ENCODE measurements around the gene FN3K.
A peak's percentile ranks its signal among the peaks of the same experiment; 100 is the strongest.

The FN3K gene

DNA sequence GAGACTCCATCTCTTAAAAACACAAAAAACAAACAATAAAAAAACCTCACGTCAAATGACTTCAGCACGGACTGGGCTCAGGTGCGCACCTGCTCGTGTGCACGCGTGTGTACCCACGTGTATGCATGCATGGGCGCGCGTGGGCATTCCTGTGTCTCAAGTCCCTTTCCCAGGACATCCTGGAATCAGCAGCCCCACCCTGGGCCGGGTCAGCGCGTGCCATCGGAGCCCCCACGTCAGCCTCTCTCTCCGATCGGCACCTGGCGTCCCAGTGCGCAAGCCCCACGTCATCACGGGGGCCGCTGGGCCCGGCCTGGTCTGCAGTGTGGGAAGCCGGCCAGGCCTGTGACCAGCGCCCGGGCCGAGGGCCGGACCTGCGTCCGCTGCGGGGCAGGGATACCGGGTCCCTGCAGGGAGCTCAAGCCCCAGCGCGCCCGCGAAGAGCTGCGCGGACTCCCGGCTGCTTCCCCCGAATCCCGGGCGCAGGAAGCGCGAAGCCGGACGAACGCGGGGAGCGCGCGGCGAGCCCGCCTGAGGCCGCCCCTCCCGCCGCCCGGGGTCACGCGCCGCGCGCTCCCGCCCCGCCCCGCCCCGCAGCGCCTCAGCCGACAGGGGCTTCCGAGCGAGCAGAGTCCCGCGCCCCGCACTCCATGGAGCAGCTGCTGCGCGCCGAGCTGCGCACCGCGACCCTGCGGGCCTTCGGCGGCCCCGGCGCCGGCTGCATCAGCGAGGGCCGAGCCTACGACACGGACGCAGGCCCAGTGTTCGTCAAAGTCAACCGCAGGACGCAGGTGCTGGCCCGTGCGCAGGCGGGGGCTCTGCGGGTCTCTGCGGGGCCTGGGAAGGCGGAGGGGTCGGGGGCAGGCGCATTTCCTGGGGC lies at the start of gene FN3K:
Gene FN3K (plus strand): TSS at position 629 of the 880 bp plus-strand sequence. CDS start 22 bp downstream, at position 651.
- peak; percentile 29 to 44 for DNase-seq

- no peak for DNase-seq
Observed at GRCh38 chr17:82686366-82687324, 48.8 kb upstream of the FN3K start.

DNA sequence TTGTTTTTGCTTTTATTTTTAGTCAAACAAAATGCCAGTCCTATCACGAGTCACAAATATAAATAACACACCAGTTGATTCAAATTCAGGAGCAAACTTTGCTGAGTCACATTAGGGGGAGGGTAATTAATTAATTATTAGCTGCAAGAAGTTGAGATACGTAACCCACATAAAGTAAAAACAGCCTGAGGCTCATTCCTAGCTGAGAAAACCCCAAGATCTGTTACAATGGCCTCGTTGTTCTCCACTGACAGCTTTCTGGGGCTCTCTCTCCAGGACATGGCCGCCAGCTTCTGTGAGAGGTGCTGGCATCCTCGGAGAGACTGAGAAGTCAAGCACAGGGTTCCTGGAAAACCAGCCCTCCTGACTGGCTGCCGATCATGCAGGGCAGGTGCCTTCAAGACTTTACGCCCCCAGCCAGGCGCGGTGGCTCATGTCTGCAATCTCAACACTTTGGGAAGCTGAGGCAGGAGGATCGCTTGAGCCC lies 48.0 kb upstream of the FN3K start:
- no peak for DNase-seq

DNA sequence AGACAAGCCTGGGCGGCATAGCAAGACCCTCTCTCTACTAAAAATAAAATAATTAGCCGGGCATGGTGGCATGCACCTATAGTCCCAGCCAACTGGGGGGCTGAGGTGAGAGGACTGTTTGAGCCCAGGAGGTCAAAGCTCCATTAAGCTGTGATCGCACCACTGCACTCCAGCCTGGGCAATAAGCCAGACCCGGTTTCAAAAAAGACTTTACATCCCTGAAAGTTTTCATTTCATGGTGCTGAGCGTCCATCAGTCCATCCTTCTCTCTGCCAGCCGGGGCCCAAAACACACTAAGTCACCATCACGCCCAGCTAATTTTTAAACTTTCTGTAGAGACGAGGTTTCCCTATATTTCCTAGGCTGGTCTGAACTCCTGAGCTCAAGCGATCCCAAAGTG lies 47.5 kb upstream of the FN3K start:
- no peak for DNase-seq

GRCh38 chr17:82689077-82689476 lies 46.3 kb upstream of the FN3K start:
- DNase-seq: no peak

- DNase-seq: no peak
Observed at GRCh38 chr17:82690786-82691489, 44.5 kb upstream of the FN3K start.

- no peak for DNase-seq
Observed at GRCh38 chr17:82691714-82692113, 43.7 kb upstream of the FN3K start.

DNA sequence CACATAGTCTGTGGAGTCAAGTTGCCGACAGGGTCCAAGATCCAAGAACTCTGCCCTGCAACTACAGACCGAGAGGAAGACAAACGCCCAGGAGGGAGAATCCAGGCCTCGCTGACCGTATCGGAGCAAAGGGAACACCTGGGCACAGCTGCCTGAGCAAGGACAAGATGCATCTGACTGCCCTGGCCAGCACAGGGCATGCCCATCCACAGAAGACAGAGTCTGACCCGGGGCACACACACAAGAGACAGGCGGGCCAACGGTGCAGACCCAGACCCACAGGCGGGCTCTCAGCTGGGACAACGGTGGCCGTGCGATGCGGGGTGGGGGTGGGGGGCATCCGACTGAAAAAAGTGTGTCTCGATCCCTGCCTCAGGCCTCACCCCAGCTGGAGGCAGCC lies 43.1 kb upstream of the FN3K start:
- DNase-seq: no peak

DNA sequence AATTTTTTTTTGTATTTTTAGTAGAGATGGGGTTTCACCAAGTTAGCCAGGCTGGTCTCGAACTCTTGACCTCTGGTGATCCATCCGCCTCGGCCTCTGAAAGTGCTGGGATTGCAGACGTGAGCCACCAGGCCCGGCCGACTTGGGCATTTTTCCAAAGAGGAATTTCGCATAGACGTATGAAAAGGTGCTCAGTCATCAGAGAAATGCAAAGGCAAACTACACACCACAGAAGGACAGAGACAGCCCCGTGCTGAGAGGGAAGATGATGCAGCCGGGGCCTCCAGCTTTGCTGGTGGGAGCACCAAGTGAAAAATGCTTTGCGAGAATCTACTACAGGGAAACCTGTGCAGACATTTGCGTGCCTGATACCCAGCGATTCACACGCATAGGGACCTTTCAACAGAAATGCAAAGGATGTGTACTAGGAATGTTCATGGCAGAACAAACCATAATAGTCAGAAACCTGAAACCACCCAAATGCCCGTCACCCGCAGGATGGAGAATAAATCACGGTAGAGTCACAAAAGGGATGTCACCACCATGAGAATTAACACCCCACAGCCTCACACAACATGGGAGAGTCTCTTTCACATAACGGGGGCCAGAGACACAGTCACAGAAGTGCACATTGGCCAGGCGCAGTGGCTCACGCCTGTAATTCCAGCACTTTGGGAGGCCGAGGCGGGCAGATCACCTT lies 42.1 kb upstream of the FN3K start:
- no peak for DNase-seq

DNA sequence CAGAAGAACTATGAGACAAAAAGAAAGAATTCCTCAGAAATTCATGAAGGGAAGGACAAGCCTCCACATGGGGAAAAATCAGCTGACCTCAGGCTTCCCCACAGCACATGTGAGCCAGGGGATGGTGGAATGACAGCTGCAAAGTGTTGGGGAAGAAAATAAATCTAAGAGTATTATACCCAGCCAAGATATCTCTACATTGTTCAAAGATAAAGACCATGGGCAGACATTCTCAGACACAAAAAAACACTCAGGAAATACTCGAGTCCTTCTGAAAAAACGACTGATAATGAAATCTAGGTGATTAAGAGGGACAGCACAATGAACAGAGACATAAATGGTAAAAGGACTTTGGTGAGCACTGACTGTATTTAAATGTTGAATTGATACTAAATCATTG lies 40.8 kb upstream of the FN3K start:
- no peak for DNase-seq

DNA sequence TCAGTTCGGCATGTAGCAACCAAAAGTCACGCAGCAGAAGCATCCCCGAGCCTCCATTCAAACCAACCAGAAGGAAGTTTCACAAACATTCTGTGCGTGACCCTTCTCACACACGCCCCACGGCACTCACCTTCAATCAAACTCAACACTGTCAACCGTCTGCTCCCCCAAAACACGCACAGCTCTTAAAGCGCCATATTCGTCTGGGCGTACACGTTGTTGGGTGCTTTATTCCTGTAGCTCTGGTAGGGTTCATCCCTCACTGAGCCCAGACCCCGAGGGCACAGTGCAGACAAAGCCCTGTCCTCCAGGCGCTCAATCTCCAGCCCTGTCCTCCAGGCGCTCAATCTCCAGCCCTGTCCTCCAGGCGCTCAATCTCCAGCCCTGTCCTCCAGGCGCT lies 39.2 kb upstream of the FN3K start:
- DNase-seq: no peak

- no peak for DNase-seq
Observed at GRCh38 chr17:82696916-82697807, 38.3 kb upstream of the FN3K start.

- no peak for DNase-seq
Observed at GRCh38 chr17:82697808-82698064, 37.7 kb upstream of the FN3K start.

DNA sequence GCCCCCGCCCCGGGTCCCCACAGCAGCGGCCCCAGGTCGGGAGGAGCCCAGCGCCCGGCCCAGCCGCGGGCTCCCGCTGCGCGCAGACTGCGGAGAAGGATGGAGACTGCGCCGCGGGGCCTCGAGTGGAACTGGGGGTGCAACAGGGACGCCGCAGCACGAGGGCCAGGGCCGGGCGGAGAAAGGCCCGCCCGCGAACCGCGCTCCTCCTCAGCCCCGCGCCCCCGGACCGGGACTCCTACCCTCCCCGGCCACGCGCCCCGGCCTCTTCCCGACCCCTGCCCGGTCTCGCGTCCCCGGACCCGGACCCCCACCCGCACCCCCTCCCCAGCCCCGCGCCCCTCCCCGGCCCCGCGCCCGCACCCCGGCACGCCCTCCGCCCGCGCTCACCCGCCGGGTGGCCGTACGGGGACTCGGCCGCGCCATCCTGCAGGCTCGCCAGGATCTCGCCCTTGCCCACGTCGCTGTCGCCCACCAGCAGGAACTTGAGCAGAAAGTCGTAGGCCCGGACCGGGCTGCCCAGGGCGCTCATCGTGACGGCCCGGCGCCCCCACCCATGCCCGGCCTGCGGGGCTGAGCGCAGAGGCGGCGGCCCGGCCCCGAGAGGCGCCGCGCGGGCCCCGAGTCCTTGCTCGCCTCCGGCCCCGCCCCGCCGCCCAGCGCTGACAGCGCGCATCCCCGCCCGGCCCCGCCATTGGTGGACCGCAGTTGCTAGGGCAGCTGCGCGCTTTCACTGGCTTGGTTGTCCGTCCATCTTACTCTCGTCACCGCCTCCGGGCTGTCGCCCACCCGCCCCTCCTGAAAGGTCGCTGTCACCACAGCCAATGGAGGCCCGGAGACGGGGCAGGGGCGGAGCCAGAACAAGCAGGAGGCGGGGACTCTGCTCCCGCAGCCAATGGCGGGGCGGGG lies 37.1 kb upstream of the FN3K start, which contains the start of gene RAB40B:
Gene RAB40B (minus strand): TSS at position 634 of the 909 bp plus-strand sequence. CDS start 102 bp downstream, at position 532.
- peak; percentile 100 for DNase-seq

DNA sequence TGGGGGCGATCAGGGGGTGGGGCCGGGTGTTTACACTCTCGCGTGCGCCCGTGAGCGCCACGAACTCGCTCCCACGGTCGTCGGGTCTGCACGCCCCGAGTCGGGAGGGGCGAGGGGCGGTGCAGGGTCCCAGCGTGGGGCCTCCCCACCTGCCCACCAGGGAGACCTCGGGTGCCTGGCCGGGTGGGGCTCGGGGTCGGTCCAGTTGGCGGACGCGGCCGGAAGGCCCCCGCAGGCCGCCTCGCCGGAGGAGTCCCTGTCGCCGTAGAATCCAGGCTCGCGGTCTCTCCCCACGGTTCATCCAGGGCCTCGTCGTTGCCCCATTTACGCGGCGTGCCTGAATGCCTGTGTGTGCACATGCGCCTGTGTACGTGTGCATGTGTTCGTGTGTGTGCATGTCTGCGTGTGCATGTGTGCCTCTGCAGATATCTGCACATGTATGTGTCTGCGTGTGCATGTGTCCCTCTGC lies 36.4 kb upstream of the FN3K start:
- DNase-seq: no peak

DNA sequence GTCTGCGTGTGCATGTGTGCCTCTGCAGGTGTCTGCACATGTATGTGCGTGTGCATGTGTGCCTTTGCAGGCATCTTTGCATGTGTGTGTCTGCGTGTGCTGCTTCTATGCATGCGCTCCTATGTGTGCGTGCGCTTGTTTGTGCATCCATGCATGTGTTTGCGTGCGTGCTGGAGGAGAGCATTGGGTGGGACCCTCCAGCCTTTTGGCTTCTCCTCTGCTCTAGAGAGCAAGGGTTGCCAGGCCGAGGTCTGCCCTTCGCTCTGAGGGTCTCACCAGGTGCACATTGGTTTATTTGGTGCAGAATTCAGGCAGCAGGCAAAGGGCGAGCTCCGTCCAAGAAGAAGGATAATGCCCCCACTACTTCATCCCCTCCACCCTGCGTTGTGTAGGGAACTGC lies 35.9 kb upstream of the FN3K start:
- no peak for DNase-seq

- DNase-seq: no peak
Observed at GRCh38 chr17:82702231-82702927, 33.0 kb upstream of the FN3K start.

- DNase-seq: no peak
Observed at GRCh38 chr17:82703036-82703745, 32.2 kb upstream of the FN3K start.

All from Kasumi-1 (cell line).